ENCODE measurements around the gene TTC3. TPM values are rescaled to one million over a fixed set of nuclear protein-coding genes. Genes with fewer than 3 reads are reported as not detected.

The TTC3 gene
- total RNA-seq, 1 experiment from 2014 or later, result 121 TPM

DNA sequence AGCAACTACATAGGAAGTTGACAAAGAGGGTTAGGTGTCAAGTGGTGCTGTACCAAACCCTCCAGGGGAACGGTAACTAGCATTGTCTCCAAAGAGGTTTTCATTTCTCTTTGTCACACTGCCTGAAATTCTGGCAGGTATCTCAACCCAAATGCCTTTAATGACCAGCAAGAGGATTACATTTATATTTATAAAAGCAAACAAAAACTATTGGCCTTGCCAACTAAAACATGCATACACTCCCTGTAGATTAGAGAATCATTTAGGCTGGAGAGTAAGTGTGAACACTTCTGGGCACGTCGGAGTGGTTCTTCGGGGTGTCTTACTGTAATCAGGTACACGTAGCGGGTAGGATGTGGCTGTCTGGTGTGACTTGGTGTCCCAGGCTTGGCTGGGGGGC lies 109.2 kb downstream of the TTC3 start:
- CTCF ChIA-PET, result no interaction called here
- TF ChIP-seq EZH2 (IDR thresholded peaks at IDR 0.05; ENCODE audit: low read length, unreplicated experiment) (no peak), EZH2phosphoT487 (IDR thresholded peaks at IDR 0.05; ENCODE audit: borderline replicate concordance, low read length) (no peak)
- TF ChIP-seq, protein P1, sequence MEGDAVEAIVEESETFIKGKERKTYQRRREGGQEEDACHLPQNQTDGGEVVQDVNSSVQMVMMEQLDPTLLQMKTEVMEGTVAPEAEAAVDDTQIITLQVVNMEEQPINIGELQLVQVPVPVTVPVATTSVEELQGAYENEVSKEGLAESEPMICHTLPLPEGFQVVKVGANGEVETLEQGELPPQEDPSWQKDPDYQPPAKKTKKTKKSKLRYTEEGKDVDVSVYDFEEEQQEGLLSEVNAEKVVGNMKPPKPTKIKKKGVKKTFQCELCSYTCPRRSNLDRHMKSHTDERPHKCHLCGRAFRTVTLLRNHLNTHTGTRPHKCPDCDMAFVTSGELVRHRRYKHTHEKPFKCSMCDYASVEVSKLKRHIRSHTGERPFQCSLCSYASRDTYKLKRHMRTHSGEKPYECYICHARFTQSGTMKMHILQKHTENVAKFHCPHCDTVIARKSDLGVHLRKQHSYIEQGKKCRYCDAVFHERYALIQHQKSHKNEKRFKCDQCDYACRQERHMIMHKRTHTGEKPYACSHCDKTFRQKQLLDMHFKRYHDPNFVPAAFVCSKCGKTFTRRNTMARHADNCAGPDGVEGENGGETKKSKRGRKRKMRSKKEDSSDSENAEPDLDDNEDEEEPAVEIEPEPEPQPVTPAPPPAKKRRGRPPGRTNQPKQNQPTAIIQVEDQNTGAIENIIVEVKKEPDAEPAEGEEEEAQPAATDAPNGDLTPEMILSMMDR (conservative IDR thresholded peaks at IDR 0.05; ENCODE audit: low read depth, low read length), result no peak
- peaks cover 45% of the 10 kb centered on the region for H3K36me3 ChIP-seq (ENCODE audit: low read depth, low read length)
- H3K9me3 ChIP-seq (ENCODE audit: low read length), result no peaks in the 10 kb centered on the region
- DNase-seq, result no peak
- H3K27me3 ChIP-seq (ENCODE audit: low read length), result no peaks in the 10 kb centered on the region
- H3K79me2 ChIP-seq (ENCODE audit: low read length), result no peaks in the 10 kb centered on the region
- no peak overlapping the region for H3K27ac ChIP-seq (ENCODE audit: low read length)
- no peak overlapping the region for H2AFZ ChIP-seq (ENCODE audit: low read length)
- no peaks in the 10 kb centered on the region for H3F3A ChIP-seq (ENCODE audit: low read length, unreplicated experiment)
- no peaks in the 10 kb centered on the region for H4K20me1 ChIP-seq (ENCODE audit: low read length)
- peak; percentile 74 for ATAC-seq
- no peaks in the 10 kb centered on the region for H3K4me1 ChIP-seq (ENCODE audit: insufficient read depth, low read length)
- intact Hi-C loops (cut with micrococcal nuclease), result loop anchor here (10.0 kb wide), 1 partner anchor 403 kb away; no protein-coding TSS in a partner anchor
- H3K4me2 ChIP-seq (ENCODE audit: low read length), result no peak overlapping the region
- H3K9me2 ChIP-seq (replicated peaks; ENCODE audit: low read length), result no peaks in the 10 kb centered on the region
- H3K9ac ChIP-seq (ENCODE audit: low read length), result no peak overlapping the region
- POLR2A ChIA-PET (ENCODE audit: unreplicated experiment), result no interaction called here
- H3K4me3 ChIP-seq (ENCODE audit: low read length), result no peak overlapping the region
- BruUV-seq (replicated peaks), result no TSS peak

DNA sequence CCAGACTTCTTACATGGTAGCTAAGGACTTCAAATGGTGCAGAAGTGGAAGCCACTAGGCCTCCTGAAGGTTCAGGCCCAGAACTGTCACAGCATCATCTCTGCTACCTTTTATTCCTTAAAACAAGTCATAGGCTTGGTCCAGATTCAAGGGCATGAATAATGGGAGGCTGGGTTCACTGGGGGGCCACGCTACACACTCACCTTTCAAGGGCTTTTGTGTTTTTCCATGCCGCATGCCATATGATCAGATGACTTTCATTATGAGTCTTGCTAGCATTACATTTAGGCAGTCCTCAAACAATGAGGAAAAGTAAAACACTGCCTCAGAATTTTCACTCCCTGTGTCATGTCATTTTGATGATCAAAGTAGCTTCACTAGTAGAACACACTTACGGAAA lies 110.7 kb downstream of the TTC3 start:
- Histone ChIP-seq H3K9ac (ENCODE audit: low read length) (no peak overlapping the region), H3F3A (ENCODE audit: low read length, unreplicated experiment) (no peaks in the 10 kb centered on the region), H2AFZ (ENCODE audit: low read length) (no peak overlapping the region), H4K20me1 (ENCODE audit: low read length) (no peaks in the 10 kb centered on the region), H3K79me2 (ENCODE audit: low read length) (no peaks in the 10 kb centered on the region), H3K9me2 (replicated peaks; ENCODE audit: low read length) (no peaks in the 10 kb centered on the region), H3K27ac (ENCODE audit: low read length) (no peak overlapping the region), H3K4me2 (ENCODE audit: low read length) (no peak overlapping the region), H3K9me3 (ENCODE audit: low read length) (no peaks in the 10 kb centered on the region), H3K36me3 (ENCODE audit: low read depth, low read length) (peaks cover 38% of the 10 kb centered on the region), H3K4me1 (ENCODE audit: insufficient read depth, low read length) (no peaks in the 10 kb centered on the region), H3K27me3 (ENCODE audit: low read length) (no peaks in the 10 kb centered on the region), H3K4me3 (ENCODE audit: low read length) (no peak overlapping the region)
- DNase-seq (no peak), ATAC-seq (no peak)
- ChIA-PET POLR2A (ENCODE audit: unreplicated experiment) (no interaction called here), CTCF (no interaction called here)
- no TSS peak for BruUV-seq (replicated peaks)
- intact Hi-C loops (cut with micrococcal nuclease), result loop anchor here (10.0 kb wide), 1 partner anchor 401 kb away; no protein-coding TSS in a partner anchor
- TF ChIP-seq, protein P1 (conservative IDR thresholded peaks at IDR 0.05; ENCODE audit: low read depth, low read length), result no peak
- TF ChIP-seq EZH2 (IDR thresholded peaks at IDR 0.05; ENCODE audit: low read length, unreplicated experiment), result no peak
- TF ChIP-seq EZH2phosphoT487 (IDR thresholded peaks at IDR 0.05; ENCODE audit: borderline replicate concordance, low read length), result no peak

DNA sequence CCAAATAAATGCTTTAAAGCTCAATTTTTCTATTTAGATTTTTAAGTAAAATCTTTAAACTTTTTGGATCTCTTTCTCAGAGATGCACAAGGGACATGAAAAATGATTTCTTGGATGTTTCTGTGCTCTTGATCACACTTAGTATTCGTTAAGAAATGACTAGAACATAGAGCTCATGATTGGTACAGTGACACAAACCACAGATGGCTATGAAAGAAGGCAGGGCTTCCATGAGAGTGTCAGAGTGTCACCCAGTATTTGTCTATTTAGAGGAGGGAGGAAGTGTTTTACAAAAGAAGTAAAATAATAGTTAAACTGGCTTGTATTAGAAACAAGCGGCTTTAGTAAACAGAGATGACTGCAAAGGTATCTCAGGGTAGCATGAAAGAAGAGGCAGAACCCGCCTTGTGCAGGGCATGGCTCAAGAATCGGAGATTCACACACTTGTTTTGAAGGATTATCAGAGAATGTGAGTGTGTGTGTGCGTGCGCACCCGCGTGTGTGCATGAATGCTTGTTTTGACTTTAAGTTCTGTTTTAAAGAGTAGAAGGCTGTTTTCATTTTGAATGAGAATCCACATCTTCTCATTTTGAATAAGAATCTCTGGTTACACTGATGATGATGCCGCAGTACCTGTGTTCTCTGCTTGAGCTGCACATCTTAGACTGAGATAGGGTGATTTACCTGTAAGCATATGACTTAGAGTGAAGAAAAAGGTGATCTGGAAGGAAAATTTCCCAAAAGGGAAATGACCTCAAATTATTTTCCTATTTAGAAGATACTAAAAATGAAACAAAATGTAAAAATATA lies 111.9 kb downstream of the TTC3 start:
- POLR2A ChIA-PET (ENCODE audit: unreplicated experiment), result no interaction called here

More for the DNA sequence above, 111.9 kb downstream of the TTC3 start:
- no TSS peak for BruUV-seq (replicated peaks)
- H4K20me1 ChIP-seq (ENCODE audit: low read length), result no peaks in the 10 kb centered on the region
- no peak overlapping the region for H3K27ac ChIP-seq (ENCODE audit: low read length)
- DNase-seq, result no peak
- H3F3A ChIP-seq (ENCODE audit: low read length, unreplicated experiment), result no peaks in the 10 kb centered on the region
- no peak overlapping the region for H3K4me3 ChIP-seq (ENCODE audit: low read length)
- H3K79me2 ChIP-seq (ENCODE audit: low read length), result no peaks in the 10 kb centered on the region
- no peak overlapping the region for H3K9ac ChIP-seq (ENCODE audit: low read length)
- no peaks in the 10 kb centered on the region for H3K4me1 ChIP-seq (ENCODE audit: insufficient read depth, low read length)
- no peak for ATAC-seq
- no peak overlapping the region for H3K4me2 ChIP-seq (ENCODE audit: low read length)
- intact Hi-C loops (cut with micrococcal nuclease), result loop anchor here (10.0 kb wide), 1 partner anchor 400 kb away; no protein-coding TSS in a partner anchor
- no peaks in the 10 kb centered on the region for H3K9me2 ChIP-seq (replicated peaks; ENCODE audit: low read length)
- no peaks in the 10 kb centered on the region for H3K9me3 ChIP-seq (ENCODE audit: low read length)
- H2AFZ ChIP-seq (ENCODE audit: low read length), result no peak overlapping the region
- no peaks in the 10 kb centered on the region for H3K27me3 ChIP-seq (ENCODE audit: low read length)
- TF ChIP-seq EZH2 (IDR thresholded peaks at IDR 0.05; ENCODE audit: low read length, unreplicated experiment) (no peak), EZH2phosphoT487 (IDR thresholded peaks at IDR 0.05; ENCODE audit: borderline replicate concordance, low read length) (no peak)
- TF ChIP-seq, protein P1 (conservative IDR thresholded peaks at IDR 0.05; ENCODE audit: low read depth, low read length), result no peak
- H3K36me3 ChIP-seq (ENCODE audit: low read depth, low read length), result peaks cover 35% of the 10 kb centered on the region
- CTCF ChIA-PET, result no interaction called here
